Stimulated activated naive CD8-positive, alpha-beta T cell treated with anti-CD3 and anti-CD28 coated beads, Interleukin-15, Interleukin-2, amounts not matched to agents 100 U/mL and 50 U/mL, for 24 hours (primary cell): ENCODE results near the gene SYNE1.
"Not testable (repeated sequence)": the region's sequence is repeated elsewhere in the genome, so short reads cannot be mapped to it uniquely, and the experiment has no call there.

Source experiments
- ATAC-seq: fragments of 150-1000 bp; cut with Tn5 transposase; one replicate; pipeline ENCODE4 v1.10.0; 2021
- DNase-seq: peaks from one replicate; pipeline ENCODE4 v3.0.0; 2021

The SYNE1 gene

DNA sequence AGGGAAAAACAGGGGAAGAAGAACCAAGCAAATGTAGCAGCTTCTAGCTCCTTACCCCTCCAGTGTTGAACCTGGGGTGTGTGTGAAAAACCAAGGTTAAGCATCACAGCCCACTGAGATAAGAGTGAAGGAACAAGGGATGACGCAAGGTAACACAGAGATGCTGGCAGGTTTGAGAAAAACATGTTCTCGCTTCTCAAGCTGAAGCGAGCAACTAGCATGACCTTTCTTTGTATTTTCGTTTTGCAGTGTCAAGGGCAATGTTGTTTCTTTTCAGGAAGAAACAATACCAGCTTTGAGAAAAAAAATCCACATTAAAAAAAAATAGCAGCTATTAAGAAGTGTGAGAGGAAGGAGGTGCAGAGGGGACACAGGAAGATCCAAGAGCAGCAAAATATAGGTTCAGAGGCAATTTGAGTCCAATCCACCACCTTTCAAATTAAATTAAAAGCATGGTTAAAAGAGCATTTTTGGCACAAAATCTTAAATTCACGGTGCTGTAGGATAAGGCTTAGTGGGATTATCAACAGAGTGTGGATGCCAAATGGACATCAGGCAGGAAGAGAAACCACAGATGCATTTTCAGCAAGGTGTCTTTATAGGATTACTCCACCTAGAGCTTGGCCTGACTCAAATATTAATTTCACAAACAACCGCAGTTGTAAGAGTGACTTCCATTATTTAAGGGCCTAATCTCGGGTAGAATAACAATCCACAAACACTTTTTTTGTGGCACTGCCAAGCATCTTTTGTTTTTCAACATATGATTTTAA is 70.9 kb downstream of the SYNE1 start:
- DNase-seq = no peak
- ATAC-seq = no peak

DNA sequence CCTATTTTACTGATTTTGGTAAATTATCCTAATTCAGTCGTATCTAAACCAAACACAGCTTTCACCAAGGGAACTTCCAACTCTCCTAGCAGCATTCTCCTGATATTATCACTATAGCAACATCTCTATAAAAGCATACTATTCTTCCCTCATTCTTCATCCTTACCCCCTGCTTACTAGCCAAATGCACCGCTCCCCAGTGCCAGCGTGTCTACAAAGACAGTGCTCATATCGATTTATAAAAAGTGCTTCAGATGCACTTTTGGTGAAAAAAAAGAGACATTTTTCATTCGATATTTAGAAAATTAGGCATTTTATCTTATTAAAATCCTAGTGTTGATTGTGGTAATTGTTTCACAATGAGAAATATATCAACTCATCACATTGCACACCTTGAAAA is 74.0 kb downstream of the SYNE1 start:
- no peak for DNase-seq
- no peak for ATAC-seq

DNA sequence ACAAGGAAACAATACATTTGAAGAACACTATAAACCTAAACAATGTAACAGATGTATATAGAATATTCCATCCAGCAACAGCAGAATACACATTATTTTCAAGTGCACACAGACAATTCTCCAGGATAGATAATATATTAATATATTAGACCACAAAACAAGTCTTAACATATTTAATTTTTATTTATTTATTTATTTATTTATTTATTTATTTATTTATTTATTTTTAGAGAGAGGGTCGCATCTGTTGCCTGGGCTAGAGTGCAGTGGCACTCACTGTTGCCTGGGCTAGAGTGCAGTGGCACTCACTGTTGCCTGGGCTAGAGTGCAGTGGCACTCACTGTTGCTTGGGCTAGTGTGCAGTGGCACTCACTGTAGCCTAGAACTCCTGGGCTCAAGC is 78.4 kb downstream of the SYNE1 start:
- DNase-seq, ATAC-seq: not testable (repeated sequence)

DNA sequence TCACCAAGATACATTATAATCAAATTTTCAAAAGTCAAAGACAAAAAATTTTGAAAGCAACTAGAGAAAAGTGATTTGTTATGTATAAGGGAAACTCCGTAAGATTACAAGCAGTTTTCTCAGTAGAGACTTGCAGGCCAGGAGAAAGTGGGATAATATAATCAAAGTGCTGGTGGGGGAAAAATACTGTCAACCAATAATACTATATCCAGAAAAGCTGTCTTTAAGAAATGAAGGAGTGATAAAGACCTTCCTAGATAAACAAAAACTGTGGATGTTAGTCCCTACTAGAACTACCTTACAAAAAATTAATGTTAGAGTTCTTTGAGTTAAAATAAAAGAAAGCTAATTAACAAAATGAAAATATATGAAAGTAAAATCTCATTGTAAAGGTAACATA is 79.7 kb downstream of the SYNE1 start:
- ATAC-seq = no peak
- DNase-seq = no peak

DNA sequence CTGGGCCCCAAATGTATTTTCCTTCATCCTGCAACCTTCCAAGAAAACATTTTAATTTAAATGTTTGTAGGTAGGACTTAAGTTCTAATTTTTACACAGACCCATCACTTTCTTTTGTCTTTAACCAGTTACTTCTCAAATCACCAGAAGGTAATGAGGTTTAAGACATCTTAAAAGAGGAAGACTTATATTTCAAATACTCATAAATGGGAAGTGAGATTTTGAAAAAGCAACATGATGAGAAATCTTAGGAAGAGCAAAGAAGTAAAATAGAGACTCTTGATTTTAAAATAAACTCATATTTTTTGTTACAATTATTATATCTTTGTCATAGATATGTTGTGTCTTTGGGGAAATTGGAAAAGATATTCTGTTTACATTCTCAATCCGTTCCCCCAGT is 82.3 kb downstream of the SYNE1 start:
- DNase-seq = no peak

DNA sequence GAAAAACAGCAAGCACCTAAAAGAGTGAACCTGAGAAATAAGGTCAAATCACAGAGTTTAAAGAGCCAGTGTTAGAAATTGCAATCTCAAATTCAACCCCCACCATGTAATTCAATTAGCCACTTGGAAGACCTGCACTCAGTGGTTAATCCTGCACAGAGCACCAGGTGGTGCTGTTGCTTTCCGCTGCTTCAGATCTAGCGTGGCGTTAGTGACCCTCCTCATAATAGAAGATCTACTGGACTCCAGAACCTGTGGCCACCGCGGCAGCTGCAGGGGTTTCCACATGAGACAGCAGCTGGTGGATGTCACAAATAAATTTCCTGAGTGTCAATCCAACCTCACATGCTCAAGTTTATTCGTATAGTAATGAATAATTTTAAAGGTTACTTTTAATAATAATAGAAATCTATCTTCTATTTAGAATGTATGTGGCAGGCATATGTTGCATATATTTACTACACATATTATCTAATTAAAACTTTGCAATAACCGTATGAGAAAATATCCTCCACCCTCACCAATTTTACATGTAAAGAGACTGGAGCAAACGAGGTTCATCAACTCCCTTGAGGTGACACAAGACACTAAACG is 84.4 kb downstream of the SYNE1 start:
- DNase-seq (peak; percentile 29), ATAC-seq (peak; percentile 69)

More for the DNA sequence above, 82.3 kb downstream of the SYNE1 start:
- ATAC-seq = no peak

DNA sequence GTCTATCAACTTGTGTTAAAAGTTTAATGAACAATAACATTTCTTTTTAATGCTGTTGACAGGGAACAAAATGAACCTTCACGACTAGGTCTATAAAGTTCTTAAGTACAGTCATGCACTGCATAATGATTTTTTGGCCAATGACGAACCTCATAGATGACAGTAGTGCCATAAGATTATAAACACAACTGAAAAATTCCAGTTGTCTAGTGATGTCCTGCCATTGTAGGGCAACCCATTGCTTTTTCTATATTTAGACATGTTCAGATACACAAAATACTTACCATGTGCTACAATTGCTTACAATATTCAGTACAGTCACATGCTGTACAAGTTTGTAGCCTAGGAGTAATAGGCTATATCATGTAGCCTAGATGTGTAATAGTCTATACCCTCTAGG is 93.6 kb downstream of the SYNE1 start:
- DNase-seq (no peak), ATAC-seq (no peak)

DNA sequence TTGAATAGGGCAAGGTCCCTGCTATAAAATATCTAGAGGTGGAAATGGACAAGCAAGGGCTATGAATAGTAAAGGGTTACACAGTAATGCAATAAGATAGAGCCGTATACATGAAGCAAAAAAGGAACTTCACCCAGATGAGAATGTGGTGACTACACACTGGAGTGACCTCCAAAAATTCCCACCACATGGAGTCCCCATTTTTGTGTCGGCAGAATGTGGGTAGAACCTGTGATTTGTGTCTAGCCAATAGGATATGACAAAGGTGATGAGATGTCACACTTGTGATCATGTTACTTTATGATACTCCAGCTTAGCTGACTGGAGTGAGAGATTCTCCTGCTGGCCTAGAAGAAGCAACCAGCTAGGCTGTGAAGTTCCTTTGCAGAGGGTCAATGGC is 96.8 kb downstream of the SYNE1 start:
- DNase-seq = no peak

DNA sequence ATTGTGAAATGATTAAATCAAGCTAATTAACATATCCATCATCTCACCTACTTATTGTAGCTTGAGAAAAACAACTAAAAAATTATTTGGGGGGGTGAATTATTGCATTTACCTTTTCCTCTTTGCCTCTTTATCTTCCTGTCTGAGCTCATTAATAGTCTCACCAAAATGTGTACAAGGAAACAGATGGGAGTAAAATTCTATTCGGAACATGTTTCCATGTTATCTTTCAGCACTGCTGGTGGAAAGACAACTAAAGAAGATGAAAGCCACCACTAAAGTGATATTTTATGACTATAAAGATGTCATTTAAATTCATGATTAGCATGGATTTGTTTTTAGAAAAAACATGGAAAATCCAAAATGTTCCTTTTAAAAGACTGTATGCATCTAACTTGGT is 102.6 kb downstream of the SYNE1 start:
- ATAC-seq (no peak), DNase-seq (no peak)

More for the DNA sequence above, 96.8 kb downstream of the SYNE1 start:
- ATAC-seq = no peak

DNA sequence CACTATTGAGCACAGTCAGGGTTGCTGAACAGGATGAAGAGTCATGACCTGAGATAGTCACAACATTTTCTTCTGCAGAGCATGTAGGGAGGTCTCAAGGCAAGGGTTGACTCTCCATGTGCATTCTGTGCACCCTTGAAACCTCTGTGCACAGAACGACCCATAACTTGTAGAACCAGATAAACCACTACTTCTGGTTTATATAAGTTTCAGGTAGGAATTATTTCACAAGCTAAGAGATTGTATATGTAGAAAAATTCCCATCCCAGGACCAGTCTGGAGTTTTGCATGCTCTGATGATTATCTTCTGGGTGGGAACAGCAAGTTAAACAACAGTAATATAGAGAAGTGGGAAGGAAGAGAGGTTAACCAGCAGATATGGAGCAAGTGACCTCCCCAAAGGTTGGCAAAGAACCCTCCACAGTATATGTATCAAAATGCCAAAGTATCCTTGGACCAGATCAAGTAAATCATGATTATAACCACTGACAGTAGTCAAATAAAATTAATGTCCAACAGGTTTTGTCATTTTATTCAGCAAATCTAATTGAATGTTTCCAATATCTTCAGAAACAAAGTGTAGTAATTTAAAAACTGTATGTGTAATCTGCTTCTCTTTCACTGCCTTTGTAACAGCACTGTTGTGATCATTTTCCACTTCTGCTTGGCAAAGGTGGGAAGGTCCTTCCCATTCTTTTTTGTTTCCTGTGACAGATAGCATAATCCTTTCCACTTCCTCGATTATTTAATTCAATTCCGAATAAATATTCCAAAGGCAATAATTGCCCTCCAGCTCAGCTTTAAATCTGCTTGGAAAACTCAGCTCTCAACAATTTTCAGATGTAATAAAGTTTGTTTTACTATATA is 104.4 kb downstream of the SYNE1 start:
- ATAC-seq = no peak
- DNase-seq = no peak

DNA sequence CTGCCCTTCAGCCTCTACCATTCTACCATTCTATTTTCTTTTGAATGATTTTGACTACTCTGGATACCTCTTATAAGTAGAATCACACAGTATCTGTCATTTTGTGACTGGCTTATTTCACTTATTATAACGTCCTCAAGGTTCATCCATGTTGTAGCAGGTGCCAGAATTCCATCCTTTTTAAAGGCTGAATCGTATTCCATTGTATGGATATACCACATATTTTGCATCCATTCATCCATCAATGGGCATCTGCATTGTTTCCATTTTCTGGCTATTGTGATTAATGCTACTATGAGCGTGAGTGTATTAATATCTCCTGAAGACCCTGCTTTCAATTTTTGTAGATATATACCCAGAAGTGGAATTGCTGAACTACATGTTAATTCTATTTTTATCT is 105.5 kb downstream of the SYNE1 start:
- DNase-seq = no peak
- ATAC-seq = no peak

DNA sequence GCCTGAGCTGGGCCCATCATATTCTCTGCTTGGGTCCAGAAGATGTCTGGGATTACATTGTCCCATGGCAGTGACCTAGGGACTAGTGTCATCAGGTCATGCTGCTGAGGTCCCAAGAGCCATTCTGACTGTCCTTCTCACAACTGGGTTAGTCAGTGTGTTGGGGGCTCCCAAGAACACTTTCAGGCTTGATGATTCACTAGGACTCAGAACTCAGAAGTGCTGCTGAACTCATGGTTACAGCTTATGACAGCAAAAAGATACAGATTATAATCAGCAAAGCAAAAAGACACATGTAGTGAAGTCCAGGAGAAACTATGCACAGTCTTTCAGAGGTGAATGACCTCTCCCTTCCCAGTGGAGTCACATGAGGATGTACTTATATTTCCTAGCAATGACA is 107.8 kb downstream of the SYNE1 start:
- ATAC-seq (no peak), DNase-seq (no peak)

DNA sequence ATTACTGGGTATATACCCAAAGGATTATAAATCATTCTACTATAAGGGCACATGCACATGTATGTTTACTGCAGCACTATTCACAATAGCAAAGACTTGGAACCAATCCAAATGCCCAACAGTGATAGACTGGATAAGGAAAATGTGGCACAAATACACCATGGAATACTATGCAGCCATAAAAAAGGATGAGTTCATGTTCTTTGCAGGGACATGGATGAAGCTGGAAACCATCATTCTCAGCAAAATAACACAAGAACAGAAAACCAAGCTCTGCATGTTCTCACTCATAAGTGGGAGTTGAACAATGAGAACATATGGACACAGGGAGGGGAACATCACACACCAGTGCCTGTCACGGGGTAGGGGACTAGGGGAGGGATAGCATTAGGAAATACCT is 123.0 kb downstream of the SYNE1 start:
- not testable (repeated sequence) for DNase-seq, ATAC-seq

DNA sequence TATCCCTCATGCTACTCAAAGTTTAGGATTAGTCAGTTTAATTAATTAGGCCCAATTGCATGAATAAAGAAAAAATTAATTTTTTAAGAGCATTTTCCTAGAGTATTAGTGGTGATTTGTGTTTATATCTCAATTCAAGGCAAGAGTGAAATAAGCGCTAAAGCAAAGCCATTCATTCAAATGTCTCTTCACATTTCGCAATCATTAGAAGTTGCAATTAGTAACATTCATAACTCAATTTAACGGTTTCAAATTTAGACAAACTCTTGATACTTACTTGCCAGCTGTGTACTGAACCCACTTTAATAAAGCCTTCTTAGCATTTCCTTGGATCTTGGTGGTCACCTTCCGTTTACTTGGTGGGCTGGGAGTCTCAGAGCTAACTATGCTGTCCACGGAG is 127.2 kb downstream of the SYNE1 start:
- DNase-seq (no peak), ATAC-seq (no peak)

DNA sequence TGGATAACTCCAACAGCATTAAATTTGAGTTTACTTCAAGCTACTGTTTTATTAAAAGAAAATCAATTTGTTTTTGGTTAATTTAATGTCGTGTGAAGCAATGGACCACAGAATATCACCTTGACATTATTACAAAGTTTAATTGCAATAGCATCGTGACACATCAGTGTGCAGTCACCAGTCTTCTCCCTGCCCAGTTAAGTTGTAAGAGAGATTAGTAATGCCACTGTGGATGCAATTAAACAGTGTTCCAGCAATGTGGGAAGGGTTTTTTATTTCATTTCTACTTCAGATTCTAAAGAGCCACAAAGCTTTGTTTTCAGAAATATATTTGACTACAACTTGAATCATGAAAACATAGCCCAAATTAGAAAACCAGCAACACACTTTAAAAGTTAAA is 128.7 kb downstream of the SYNE1 start:
- ATAC-seq (no peak), DNase-seq (no peak)

DNA sequence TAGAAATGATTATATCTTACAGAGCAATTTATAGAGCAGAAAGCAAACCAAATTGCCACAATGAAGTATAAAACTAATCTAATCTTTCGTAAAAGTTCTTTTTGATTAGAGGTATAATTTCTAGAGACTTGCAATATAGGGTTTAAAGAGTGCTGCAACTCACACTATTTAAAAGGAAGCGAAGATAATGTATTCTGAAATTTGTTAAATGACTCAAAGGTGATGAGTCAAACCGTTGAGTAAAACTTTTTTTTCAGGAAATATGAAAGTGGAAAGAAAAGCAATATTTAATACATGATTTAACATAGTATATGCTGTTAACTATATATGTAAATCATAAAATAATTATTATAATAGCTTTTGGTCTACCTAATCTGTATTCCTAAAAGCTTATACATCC is 133.6 kb downstream of the SYNE1 start:
- ATAC-seq (no peak), DNase-seq (no peak)

DNA sequence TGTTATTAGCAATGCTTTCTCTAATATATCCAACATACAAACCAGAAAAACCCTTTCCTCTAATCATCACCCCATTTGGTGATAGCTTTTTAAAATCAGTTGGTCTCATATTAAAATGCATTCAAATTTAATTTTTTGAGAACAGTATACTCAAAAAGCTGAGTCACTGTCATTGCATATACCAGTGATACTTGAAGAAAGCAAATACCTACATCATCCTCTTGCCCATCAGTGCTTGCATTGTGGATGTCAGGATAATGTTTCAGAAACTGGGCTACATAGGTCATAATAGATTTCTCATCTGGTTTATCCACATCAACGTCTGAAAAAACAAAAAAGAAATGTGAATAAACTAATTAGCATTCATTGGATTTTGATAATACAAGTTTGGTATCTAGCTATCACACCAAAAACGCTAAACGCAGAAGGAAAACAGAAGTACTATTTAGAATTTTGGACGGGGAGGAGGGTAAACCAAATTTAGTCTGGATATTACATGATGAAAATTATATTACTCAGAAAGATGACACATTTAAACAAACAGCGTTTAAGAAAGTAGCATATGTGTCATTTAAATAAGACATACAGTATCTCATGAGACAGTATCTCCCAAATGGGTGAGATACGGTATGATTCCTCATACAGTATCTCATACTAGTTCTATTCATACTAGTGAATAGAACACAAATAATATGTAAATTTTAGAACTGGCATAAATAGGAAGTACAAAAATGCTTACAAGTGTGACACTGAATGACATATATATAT is 134.6 kb downstream of the SYNE1 start:
- ATAC-seq (no peak), DNase-seq (no peak)

DNA sequence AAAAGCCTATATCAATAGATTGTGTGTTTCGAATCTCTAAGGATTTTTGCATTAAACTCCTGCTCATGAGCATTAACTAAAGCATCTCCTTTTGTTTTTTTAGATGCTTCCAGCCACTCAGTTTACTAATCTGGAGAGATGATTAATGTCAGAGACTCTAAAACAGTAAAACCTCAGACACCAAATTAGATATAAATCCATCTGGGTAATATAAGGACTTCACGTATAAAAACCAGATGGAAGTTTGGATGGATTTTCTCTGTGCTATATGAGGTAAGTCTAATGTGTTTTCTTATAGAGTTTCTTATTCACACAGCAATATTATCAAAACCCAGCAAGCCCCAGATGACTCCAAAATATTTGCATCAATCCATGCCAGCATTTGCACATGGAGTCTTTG is 137.2 kb downstream of the SYNE1 start:
- no peak for DNase-seq
- no peak for ATAC-seq

DNA sequence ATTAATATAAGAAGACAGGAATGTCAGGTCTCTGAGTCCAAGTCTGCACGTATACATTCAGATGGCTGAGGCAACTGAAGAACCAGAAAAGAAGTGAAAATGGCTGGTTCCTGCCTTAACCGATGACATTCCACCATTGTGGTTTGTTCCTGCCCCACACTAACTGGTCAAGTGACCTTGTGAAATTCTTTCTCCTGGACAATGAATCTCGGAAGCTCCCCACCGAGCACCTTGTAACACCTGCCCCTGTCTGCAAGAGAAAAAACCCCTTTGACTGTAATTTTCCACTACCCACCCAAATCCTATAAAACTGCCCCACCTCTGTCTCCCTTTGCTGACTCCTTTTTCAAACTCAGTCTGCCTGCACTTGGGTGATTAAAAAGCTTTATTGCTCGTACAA is 140.4 kb downstream of the SYNE1 start:
- DNase-seq (no peak), ATAC-seq (no peak)

DNA sequence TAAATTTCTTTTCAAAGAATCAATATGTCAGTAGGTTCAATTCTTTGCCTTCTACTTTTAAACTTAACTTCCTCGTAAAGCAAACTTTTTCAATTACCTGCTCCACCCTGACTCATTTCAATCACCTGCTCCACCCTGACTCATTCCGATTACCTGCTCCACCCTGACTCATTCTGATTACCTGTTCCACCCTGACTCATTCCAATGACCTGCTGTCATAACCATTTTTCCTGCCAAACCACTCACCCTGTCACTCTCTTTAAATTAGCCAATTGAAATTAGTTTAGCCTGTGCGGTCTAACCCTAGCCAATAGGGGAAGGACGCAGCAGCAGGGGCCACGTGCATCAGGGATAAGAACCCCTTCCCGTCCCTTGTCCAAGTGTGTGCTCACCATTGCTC is 141.7 kb downstream of the SYNE1 start:
- not testable (repeated sequence) for DNase-seq, ATAC-seq

DNA sequence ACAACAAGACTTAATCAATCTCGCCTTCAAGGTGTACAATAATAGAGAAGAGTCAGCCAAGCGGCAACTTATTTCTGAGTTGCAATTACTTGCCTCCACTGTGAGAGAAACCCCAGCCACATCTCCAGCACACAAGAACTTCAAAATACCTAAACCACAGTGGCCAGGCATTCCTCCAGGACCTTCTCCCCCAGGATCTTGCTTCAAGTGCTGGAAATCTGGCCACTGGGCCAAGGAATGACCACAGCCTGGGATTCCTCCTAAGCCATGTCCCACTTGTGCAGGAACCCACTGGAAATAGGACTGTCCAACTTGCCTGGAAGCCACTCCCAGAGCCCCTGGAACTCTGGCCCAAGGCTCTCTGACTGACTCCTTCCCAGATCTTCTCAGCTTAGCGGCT is 144.9 kb downstream of the SYNE1 start:
- not testable (repeated sequence) for DNase-seq, ATAC-seq

DNA sequence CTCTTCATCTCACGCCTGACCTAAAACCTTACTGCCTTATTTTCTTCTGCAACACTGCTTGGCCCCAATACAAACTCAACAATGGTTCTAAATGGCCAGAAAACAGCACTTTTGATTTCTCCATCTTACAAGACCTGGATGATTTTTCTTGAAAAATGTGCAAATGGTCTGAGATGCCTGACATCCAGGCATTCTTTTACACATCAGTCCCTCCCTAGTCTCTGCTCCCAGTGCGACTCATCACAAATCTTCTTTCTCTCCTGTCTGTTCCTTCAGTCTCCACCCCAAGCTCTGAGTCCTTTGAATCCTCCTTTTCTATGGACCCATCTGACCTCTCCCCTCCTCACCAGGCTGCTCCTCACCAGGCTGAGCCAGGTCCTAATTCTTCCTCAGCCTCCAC is 145.7 kb downstream of the SYNE1 start:
- not testable (repeated sequence) for DNase-seq, ATAC-seq
